Hematopoietic multipotent progenitor cell treated with erythropoietin and hydrocortisone succinate and interleukin-3 and kit ligand, for 8 days (in vitro differentiated cells): Measurements from ENCODE around the gene HCFC1R1.

ENCODE experiments used
- DNase-seq: peaks from one replicate; pipeline ENCODE4 v3.0.0-alpha.2; 2015

The HCFC1R1 gene

DNA sequence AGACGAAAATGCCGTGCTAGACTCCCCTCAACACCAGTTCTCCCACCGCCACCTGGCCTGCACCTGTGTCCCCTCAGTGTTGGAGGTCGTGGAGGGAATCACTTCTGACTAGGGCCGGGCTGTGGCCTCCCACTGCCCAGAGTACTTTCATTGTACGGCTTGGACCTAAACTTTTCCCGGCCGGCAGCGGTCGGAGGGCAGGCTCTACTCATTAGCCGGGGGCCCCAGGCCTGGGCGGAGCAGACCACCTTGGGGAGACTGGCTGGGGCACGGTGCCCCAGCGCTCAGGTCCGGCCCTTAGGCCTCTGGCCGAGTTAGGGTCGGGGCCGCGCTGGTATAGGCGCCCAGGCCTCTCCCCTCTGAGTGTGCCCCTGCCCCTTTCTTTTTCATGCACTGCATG lies 6.4 kb downstream of the HCFC1R1 start:
- no peak for DNase-seq

DNA sequence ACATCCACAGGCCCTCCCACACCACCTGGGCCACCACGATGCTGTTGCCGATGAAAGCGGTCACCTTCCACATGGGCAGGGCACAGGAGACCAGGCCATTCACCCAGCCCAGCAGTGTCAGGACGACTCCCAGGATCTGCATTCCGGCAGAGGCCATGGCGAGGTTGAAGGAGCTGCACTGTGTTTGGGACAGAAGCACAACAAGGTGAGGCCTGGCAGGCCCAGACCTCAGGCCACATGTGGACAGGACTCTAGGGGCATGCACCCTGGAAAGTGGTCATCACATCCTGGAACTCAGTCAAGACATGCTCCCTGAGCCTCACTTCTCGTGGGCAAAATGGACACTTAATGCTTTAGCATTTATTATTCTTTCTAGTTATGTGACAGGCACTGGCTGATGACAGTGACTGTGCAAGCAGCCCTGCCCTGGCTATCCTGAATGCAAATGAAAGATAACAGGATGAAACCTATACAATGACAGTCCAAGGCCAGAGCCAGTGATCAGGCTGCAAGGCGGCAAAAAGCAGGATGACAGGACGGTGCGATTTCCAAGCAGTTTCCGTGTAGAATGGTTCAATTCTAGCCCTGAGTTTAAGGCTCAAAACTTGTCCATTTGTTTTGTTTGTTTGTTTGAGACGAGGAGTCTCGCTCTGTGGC lies 7.7 kb downstream of the HCFC1R1 start:
- DNase-seq, result peak; percentile 70

DNA sequence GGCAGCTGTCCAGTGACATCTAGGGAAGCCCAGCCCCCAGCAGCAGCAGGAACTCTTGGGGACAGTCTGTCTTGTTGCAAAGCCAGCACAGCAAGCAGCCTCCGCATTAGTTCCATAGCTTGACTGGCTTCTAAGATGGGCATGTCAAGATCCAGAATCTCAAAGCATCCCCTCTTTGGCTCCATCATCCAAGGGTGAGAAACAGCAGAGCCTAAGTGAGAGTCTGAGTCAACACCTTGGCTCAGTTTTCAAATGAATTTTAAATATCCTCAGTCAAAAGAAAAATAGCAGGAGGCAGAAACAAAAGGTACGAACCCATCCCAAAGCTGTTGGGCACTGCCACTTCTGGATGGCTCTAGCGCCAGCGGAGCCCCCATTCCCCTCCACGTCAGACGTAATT lies 8.8 kb downstream of the HCFC1R1 start:
- no peak for DNase-seq

DNA sequence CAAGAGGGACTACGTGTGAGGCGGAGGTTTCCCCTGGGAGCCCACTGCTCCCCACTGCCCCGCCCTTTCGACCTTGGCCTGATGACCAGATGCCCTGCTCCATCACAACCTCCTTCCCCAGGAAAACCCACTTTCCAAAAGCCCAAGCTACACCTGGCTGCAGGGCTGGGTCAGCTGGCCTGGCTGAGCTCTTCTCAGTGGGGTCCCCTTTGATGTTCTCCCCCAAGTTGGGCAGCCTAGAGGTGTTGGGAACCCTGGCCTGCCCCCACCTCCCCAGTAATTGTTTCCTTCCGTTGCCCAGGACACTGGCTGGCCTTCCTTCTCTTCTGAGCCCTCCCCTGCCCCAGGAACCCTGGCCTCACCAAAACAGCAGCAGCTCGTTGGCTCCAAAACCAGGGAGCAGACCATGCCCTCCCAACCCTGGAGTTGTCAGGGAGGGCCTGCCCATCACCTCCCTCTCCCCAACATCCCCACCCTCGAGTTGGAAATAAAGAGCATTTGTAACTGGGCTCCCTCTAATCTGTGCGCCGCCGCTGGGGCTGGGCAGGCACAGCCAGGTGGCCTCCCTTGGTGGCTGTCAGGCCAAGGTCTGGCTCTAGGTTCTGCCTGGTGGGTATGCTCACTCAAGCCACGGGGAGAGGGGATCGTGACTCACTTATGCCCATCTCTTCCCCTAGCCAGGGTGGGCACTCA lies 9.6 kb downstream of the HCFC1R1 start:
- no peak for DNase-seq

DNA sequence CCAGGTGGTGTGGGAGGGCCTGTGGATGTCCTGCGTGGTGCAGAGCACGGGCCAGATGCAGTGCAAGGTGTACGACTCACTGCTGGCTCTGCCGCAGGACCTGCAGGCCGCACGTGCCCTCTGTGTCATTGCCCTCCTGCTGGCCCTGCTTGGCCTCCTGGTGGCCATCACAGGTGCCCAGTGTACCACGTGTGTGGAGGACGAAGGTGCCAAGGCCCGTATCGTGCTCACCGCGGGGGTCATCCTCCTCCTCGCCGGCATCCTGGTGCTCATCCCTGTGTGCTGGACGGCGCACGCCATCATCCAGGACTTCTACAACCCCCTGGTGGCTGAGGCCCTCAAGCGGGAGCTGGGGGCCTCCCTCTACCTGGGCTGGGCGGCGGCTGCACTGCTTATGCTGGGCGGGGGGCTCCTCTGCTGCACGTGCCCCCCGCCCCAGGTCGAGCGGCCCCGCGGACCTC lies 10.2 kb downstream of the HCFC1R1 start:
- no peak for DNase-seq

DNA sequence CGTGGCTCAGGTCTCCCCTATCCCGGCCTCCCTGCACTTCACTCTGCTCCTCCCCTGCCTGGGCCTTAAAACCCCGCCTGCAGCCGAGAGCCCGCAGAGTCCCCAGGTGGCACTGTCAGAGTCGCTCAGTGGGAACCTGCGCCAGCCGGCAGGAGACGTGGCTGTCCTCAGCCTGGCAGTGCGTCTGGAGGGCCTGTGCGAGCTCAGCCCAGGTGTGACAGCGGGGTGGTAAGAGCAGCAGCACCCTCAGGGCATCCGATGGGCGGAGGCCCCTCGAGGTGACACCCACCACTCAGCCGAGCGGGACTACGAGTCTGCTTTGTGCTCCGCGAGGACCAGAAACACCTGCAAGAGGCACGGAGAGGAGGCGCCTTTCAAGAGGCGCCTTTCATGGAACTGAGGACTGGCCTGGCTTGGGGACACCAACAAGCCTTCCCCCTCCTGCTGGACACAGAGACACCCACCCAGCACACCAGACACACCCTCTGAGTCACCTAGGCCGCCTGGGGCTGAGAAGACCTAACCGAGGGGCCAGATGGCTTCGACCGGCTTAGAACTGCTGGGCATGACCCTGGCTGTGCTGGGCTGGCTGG lies 10.8 kb downstream of the HCFC1R1 start, which contains the start of gene CLDN9:
Gene CLDN9 (plus strand): TSS at position 96 of the 593 bp plus-strand sequence. CDS start 440 bp downstream, at position 536.
- DNase-seq, result no peak

DNA sequence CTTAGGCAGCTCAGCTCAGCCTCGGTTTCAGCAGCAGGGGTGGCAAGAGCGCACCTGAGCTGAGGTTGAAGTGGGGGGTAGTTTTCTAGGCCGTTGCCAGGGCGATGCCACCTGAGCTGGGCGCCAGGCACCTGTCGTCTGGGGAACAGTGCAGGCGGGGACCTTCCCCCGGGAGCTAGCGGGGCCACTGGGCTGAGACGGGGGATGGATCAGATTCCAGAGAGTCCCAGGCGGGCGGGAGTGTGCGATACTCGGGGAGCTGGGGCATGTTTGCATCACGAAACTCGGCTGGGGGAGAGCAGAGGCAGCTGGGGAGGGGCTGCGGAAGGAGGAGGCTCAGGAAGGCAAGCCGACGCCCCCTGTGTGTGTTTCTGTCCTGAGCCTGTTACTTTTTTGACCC lies 11.5 kb downstream of the HCFC1R1 start:
- DNase-seq, result no peak

DNA sequence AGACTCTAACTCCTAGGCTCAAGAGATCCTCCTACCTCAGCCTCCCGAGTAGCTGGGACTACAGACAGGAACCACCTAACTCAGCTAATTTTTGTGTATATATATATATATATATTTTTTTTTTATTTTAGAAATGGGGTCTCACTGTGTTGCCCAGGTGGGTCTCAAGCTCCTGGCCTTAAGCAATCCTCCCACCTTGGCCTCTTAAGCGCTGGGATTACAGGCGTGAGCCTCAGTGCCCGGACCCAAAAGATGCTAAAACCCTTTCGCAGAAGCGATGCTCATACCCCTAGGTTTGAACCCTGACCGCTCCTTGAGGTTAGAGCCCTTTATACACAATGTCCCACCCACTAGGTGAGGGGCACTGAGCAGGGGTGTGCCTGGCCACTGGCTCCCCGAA lies 13.2 kb downstream of the HCFC1R1 start:
- no peak for DNase-seq

DNA sequence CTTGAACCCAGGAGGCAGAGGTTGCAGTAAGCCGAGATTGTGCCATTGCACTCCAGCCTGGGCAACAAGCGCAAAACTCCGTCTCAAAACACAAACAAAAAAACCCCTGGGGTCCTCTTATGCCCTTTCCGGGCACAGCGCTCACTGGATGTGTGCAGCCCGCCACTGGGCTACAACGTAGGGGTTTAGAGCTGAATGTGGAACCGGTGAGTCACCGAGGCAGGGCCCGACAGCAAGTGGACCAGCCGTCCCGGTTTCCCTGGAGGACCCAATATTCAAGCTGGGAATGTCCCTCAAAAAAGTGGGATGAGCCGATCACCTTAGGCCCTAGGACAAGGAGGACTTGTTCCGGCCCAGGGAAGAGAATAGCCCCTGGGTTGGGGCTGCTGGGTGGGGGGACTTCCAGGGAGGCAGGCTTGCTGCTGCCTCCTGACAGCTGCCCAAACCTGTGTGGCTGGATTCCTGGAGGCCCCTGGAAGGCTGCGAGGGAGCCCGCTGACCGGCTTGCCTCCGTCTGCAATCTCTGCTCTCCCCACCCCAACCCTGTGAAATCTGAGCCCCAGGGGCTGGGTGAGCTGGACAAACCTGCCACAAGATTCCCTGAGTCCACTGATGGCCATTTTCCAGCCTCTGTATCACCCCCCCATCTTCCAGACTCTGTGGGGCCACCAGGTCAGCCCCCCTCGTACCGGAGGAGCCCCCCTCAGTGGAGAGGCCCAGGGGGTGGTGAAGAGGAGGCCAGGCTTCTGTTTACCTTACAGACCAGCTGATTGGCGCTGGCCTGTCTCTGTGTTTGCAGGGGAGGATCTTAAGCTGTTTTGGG lies 14.0 kb downstream of the HCFC1R1 start:
- DNase-seq, result no peak

DNA sequence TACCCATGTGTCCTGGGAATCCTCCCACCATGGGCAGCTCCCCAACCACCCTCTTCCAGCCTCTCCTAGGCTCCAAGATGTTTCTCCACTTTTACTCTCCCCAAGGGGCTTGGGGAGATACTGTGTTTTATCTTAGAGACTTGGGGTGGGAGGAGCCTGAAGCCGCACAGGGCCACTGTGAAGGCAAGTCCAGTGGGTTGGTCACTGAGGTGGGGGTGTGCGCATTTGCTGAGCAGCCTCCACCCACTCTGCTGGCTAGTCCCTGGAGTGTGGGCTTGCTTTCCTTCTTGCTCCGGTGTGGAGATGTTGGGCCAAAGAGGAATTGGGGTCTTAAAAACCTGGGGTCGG lies 15.1 kb downstream of the HCFC1R1 start:
- no peak for DNase-seq

DNA sequence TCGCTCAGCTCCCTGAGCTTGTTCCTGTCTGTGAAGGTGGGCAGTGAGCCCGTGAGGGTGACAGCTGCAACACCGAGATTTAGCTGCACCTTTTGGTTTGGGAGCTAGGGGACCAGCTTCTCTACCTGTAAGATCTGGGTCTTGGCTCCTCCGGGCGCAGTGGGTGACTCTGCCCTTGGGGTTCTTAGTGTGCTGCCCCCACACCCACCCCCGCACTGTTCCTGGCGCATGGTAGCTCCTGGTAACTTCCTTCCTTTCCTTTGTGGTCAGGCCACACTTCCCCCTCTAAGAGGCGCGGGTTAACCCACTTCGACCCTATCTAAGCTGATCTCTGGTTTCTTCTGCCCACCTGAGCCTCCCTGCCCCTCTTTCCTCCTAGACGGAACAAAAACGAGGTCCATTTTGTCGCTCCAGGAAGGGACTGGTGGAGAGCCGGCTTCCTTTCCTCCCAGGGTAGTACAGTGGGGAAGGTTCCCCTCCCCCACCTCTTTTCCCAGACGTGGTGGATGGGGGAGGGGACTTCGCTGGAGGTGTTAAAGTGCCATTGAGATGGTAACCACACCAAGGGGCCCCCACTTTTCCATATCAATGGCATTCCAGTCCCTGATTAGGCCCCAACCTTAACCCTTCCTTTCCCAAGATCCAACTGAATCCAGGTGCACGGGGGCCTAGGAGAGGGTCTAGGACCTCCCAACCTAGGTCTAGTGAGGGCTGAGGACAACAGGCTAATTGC lies 15.6 kb downstream of the HCFC1R1 start:
- DNase-seq, result peak; percentile 28

DNA sequence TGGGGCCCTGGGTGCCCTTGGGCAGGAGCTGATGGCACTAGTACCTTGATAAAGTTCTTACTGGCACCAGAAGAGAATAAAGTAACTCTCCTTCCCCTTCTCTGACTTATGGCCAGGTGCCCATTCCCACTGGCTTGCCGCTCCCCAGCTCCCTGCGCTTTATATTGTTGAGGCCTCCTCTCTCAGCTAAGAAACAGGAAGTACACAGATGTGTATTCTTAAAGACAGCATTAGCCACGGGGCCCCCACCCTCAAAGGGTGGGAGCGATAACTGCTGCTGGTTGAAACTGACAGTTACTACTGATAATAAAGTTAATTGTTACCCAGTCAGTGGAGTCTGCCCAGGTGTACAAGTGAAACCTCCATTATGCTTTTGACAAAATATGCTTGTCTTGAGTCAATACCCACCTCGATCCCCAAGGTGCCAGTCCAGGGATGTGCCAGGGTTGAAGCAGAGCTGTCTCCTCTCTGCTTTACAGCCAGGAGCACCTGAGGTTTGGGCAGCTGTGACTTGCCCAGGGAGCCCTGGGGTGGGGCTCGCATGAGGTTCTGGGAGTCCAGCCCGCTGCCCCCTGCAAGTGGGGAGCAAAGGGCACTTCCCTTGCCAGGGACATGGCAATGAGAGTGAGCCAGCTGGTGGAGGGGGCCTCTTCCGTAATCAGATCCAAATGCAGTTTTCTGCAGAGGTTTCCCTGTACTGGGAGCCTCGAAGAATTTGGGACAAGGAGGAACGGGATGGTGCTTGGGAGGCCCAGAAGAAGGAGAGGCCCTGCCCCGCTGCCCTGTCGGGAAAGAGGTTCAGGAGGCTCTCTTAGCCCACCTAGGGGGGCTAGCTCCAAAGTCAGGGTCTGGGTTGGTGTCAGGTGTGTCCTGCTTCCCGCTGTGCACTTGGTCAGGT lies 16.4 kb downstream of the HCFC1R1 start:
- DNase-seq, result peak; percentile 86

DNA sequence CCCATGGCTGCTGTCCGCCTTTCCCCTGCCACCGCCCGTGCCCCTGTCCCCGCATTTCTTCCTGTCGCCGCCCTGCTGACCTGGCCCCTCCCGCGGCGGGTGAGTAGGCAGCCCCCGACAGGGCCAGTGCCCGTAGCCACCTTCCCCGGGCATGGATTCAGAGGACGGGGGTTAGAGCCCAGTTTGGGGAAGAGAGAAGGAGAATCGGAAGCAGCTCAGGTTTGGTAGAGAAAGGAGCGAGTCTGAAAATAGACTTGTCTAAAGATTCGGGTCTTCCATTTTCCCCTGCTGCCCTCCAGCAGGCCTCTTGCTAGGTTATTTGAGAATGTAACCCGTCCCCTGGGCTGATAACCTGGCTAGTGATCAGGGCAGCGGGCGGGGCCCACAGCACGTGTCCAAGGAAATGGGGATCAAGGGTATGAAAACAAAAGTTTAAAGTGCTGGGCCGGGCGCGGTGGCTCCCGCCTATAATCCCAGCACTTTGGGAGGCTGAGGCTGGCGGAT lies 18.9 kb downstream of the HCFC1R1 start:
- DNase-seq, result peak; percentile 68

DNA sequence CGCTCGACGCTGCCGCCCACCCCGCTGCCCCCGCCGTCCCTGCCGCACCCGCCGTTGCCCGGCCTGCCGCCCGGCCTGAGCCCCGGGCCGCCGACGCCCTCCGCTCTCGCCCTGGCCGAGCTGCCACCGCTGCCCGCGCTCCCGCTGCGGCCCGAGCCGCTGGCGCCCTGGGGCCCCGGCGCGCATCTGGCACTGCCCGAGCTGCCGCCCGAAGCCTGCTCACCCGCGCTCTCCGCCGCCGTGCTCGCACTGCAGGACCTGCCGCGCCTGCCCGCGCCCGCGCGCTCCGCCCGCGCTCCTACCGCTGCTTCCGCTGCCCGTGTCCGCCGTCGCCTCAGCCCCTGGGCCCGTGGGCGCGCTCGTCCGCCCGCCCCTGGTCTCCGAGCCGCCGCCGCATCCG lies 19.4 kb downstream of the HCFC1R1 start:
- no peak for DNase-seq

DNA sequence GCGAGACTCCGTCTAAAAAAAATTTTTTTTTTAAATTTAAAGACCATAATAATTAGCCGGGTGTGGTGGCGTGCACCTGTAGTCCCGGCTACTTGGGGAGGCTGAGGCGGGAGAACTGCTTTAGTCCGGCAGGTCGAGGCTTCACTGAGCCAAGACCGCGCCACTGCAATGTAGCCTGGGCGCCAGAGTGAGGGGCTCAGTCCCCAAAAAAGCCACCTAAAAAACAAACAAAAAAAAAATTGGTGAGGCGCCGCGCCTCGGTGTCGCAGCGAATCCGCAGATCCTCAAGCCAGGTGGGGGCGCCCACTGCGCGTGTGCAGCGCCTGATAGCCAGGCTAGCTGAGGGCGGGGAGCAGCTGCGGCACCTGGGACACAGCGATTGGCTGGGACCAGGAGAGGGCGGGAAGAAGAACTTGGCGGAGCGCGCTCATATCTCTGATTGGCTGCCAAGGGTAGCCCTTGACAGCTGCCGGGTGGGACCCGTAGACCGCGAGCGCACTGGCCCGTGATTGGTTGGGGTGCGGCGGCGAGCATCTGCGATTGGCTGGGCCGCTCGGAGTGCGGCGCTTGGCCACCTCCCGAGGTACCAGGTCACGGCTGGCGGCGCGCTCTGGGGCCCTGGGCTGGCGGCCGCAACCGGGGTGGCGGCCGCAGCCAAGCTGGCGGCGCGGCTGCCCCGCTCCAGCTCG lies 20.0 kb downstream of the HCFC1R1 start:
- DNase-seq, result peak; percentile 99

DNA sequence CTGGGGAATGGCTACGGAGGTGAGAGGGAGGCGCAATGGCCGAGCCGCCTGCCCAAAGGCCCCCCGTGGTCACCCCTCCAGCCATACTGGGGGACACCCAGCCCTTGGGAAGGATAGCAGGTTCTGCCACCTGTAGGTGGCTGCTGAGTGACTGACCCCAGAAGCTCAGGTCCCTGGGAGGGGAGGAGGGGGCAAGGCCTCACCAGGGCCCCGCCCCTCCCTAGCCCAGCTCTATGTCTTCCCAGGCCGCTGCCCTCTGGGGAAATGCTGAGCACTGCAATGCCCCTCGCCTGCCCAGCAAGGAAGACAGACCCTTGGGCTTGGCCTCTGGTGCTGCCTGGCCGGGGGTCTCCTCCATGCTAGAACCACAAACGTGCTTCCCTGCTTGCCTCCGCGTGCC lies 22.4 kb downstream of the HCFC1R1 start:
- DNase-seq, result no peak

DNA sequence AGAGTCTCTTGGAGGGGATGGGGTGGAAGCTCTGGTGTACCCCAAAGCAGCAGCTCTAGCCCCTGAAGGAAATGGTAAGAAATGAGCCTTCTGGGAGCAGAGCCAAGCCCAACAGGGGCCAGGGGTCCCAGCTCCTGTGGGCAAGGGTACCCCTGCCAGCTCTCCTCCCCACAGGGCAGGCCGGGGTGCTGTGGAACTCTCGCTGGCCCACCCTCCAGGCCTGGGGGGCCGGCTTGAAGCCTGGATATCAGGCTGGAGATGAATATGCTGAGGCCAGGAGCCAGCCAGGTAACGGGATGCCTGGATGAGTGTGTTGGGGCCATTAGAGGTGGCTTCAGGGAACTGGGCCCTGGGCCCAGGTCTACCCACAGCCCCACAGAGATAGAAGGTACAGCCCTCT lies 23.2 kb downstream of the HCFC1R1 start:
- no peak for DNase-seq

DNA sequence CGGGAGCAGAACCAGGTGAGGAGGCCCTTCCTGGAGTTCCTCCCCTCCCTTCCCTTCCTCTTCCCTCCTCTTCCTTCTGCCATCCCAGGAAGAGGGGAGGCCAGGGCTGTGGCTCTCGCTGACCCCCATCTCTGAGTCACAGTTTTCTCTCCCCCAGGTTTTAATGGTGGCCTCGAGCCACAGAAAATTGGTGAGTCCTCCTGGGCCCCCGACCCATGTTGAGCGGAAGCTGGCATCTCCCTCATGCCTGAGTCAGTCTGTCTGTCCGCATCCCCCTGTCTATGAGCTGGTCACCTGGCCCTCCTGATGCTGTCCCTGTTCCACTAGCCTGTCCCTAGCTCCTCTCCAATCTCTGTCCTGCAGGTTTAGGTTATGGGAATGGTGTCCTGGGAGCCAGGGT lies 23.8 kb downstream of the HCFC1R1 start:
- DNase-seq, result no peak

DNA sequence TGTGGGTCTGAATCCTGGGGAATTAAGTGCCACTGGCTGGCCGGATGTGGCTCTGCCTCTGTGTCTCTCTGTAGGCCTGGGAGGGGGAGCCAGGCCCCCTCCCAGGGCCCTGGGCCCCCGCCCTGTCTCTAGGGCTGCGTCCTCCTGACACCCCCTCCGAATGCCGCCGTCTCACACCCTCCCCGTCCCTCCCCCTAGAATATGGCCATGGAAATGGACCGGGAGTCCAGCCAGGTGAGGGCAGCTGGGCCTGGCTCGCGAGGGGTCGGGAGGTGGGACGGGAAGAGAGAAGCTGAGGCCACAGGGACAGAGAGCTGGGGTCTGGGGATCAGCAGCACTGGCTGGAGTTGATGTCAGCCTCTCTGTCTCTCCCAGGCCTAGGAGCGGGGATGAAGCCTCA lies 27.4 kb downstream of the HCFC1R1 start:
- DNase-seq, result no peak

DNA sequence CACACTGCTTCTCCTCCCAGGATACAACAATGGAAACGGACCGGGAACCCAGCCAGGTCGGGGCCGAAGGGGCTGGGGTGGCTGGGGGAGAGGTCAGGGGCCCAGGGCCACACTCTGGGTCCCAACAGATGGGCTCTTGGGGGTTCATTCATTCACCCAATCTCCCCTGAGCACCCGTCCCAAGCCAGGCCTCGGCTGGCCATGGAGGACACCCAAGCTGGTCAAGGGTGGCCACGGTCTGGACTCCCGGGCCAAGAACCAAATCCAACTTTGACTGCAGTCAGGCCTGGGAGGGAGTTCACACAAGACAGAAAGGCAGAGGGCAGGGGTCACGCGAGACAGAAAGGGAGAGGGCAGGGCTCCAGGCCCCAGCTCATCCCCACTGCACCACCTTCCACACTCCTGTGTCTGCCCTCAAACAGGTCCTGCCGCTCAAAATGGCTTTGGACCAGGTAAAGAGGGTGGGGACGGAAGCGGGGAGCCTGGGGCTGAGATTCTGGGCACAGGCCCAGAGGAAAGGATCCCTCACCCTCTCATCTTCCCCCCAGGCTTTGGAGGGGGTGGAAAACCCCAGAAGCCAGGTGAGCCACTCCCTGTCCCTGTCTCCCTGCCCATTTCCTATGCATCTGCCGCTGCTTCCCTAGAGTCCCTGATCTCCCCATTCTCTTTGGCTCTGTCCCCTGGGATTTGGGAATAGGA lies 31.2 kb downstream of the HCFC1R1 start:
- no peak for DNase-seq
